ENCODE measurements around the gene C2orf81. TPM values are rescaled to one million over a fixed set of nuclear protein-coding genes. Genes with fewer than 3 reads are reported as not detected.

C2orf81 gene
- total and polyA plus RNA-seq, 7 experiments from 2014 or later: 4.3 to 10.5 (median 7.9) TPM

GRCh38 chr2:74381751-74382150 is 39.7 kb downstream of the C2orf81 start:
- H3K9me3 ChIP-seq (ENCODE audit: control insufficient read depth in 2 of 3, low read length in 3 of 3): no peaks in the 10 kb centered on the region
- H3K4me3 Mint-ChIP-seq: peak overlapping the region in 4 of 10 donors; percentile 2 to 72 (median 28)
- H3K27ac Mint-ChIP-seq: peak overlapping the region in 1 of 9 donors; percentile 45
- H3K27ac ChIP-seq (ENCODE audit: low read depth, low read length): no peak overlapping the region
- H3K4me1 ChIP-seq (ENCODE audit: control insufficient read depth in 2 of 2, insufficient read depth in 2 of 2, low read length in 2 of 2): peaks cover 12 to 17% of the 10 kb centered on the region in 2 donors
- no peak overlapping the region for H3K4me3 ChIP-seq (ENCODE audit: low read length)
- no peaks in the 10 kb centered on the region for H3K27me3 ChIP-seq (ENCODE audit: control insufficient read depth in 2 of 2, insufficient read depth in 2 of 2, low read length in 2 of 2)
- CTCF ChIA-PET: interaction anchor here (0.5 to 0.8 kb wide), 2 partner anchors 10 to 570 kb away, joined by 3 to 4 read pairs; no protein-coding TSS in a partner anchor
- DNase-seq (no peak), ATAC-seq (no peak)
- peaks cover 1 to 32% (median 9%) of the 10 kb centered on the region in 3 experiments for H3K36me3 ChIP-seq (ENCODE audit: control insufficient read depth in 2 of 3, insufficient read depth in 3 of 3, low read length in 3 of 3)
- H3K9me3 Mint-ChIP-seq: no peaks in the 10 kb centered on the region
- intact Hi-C loops (cut with micrococcal nuclease): no loop called here
- POLR2A ChIA-PET: interaction anchor here (0.7 kb wide), 1 partner anchor 10 kb away, joined by 3 read pairs; no protein-coding TSS in a partner anchor
- H3K36me3 Mint-ChIP-seq: peaks cover 3 to 27% (median 12%) of the 10 kb centered on the region in 5 donors
- peaks cover 24 to 56% (median 49%) of the 10 kb centered on the region in 7 donors for H3K4me1 Mint-ChIP-seq
- no peaks in the 10 kb centered on the region for H3K27me3 Mint-ChIP-seq

GRCh38 chr2:74379851-74380789 is 41.3 kb downstream of the C2orf81 start, which contains the start of gene DCTN1:
Gene DCTN1 (minus strand): TSS chr2:74380311. CDS start chr2:74380037, 274 bp downstream.
- peaks cover 12 to 17% of the 10 kb centered on the region in 2 donors for H3K4me1 ChIP-seq (ENCODE audit: control insufficient read depth in 2 of 2, insufficient read depth in 2 of 2, low read length in 2 of 2)
- intact Hi-C loops (cut with micrococcal nuclease): loop anchor here in 1 of 2 donors (1.0 kb wide), 1 partner anchor 12 kb away; no protein-coding TSS in a partner anchor
- no peaks in the 10 kb centered on the region for H3K9me3 Mint-ChIP-seq
- H3K27ac Mint-ChIP-seq: peak within 1 kb of the TSS in 6 of 9 donors; percentile 1 to 88 (median 40)
- ATAC-seq (peak; percentile 66), DNase-seq (peak in 4 of 9 donors; percentile 7 to 24 (median 12))
- peak within 1 kb of the TSS; percentile 32 for H3K27ac ChIP-seq (ENCODE audit: low read depth, low read length)
- ChIA-PET CTCF (interaction anchor here (1.0 to 1.8 kb wide), 2 partner anchors 130 to 142 kb away, joined by 3 to 4 read pairs; no protein-coding TSS in a partner anchor), POLR2A (interaction anchor here (1.6 kb wide), 1 partner anchor 11 kb away, joined by 8 read pairs; no protein-coding TSS in a partner anchor)
- H3K27me3 ChIP-seq (ENCODE audit: control insufficient read depth in 2 of 2, insufficient read depth in 2 of 2, low read length in 2 of 2): no peaks in the 10 kb centered on the region
- H3K36me3 Mint-ChIP-seq: peaks cover 3 to 39% (median 19%) of the 10 kb centered on the region in 5 donors
- H3K4me1 Mint-ChIP-seq: peaks cover 32 to 56% (median 49%) of the 10 kb centered on the region in 7 donors
- no peak within 1 kb of the TSS for H3K4me3 ChIP-seq (ENCODE audit: low read length)
- no peaks in the 10 kb centered on the region for H3K27me3 Mint-ChIP-seq
- peaks cover 4 to 37% (median 9%) of the 10 kb centered on the region in 3 experiments for H3K36me3 ChIP-seq (ENCODE audit: control insufficient read depth in 2 of 3, insufficient read depth in 3 of 3, low read length in 3 of 3)
- H3K9me3 ChIP-seq (ENCODE audit: control insufficient read depth in 2 of 3, low read length in 3 of 3): no peaks in the 10 kb centered on the region
- peak within 1 kb of the TSS; percentile 5 to 85 (median 68) for H3K4me3 Mint-ChIP-seq

- intact Hi-C loops (cut with micrococcal nuclease): no loop called here
- ChIA-PET CTCF (no interaction called here), POLR2A (no interaction called here)
- Histone ChIP-seq H3K27ac (ENCODE audit: low read depth, low read length) (no peak overlapping the region), H3K4me1 (ENCODE audit: control insufficient read depth in 2 of 2, insufficient read depth in 2 of 2, low read length in 2 of 2) (peaks cover 12 to 17% of the 10 kb centered on the region in 2 donors), H3K36me3 (ENCODE audit: control insufficient read depth in 2 of 3, insufficient read depth in 3 of 3, low read length in 3 of 3) (peaks cover 4 to 31% (median 9%) of the 10 kb centered on the region in 3 experiments), H3K4me3 (ENCODE audit: low read length) (no peak overlapping the region), H3K27me3 (ENCODE audit: control insufficient read depth in 2 of 2, insufficient read depth in 2 of 2, low read length in 2 of 2) (no peaks in the 10 kb centered on the region), H3K9me3 (ENCODE audit: control insufficient read depth in 2 of 3, low read length in 3 of 3) (no peaks in the 10 kb centered on the region)
- no peaks in the 10 kb centered on the region for H3K9me3 Mint-ChIP-seq
- no peak overlapping the region for H3K4me3 Mint-ChIP-seq
- peaks cover 32 to 50% (median 45%) of the 10 kb centered on the region in 7 donors for H3K4me1 Mint-ChIP-seq
- peak overlapping the region in 1 of 9 donors; percentile 59 for H3K27ac Mint-ChIP-seq
- ATAC-seq: no peak
- H3K27me3 Mint-ChIP-seq: no peaks in the 10 kb centered on the region
- peaks cover 0 to 30% (median 19%) of the 10 kb centered on the region in 5 donors for H3K36me3 Mint-ChIP-seq
- DNase-seq: no peak
Observed at GRCh38 chr2:74378007-74378406, 43.4 kb downstream of the C2orf81 start.

GRCh38 chr2:74375838-74376237 is 45.6 kb downstream of the C2orf81 start:
- Histone ChIP-seq H3K36me3 (ENCODE audit: control insufficient read depth in 2 of 3, insufficient read depth in 3 of 3, low read length in 3 of 3) (peaks cover 4 to 46% (median 10%) of the 10 kb centered on the region in 3 experiments), H3K9me3 (ENCODE audit: control insufficient read depth in 2 of 3, low read length in 3 of 3) (no peaks in the 10 kb centered on the region), H3K4me3 (ENCODE audit: low read length) (no peak overlapping the region), H3K4me1 (ENCODE audit: control insufficient read depth in 2 of 2, insufficient read depth in 2 of 2, low read length in 2 of 2) (peaks cover 12 to 16% of the 10 kb centered on the region in 2 donors), H3K27me3 (ENCODE audit: control insufficient read depth in 2 of 2, insufficient read depth in 2 of 2, low read length in 2 of 2) (no peaks in the 10 kb centered on the region), H3K27ac (ENCODE audit: low read depth, low read length) (no peak overlapping the region)
- peak overlapping the region in 1 of 9 donors; percentile 46 for H3K27ac Mint-ChIP-seq
- POLR2A ChIA-PET: no interaction called here
- H3K36me3 Mint-ChIP-seq: peaks cover 4 to 44% (median 21%) of the 10 kb centered on the region in 5 donors
- H3K4me1 Mint-ChIP-seq: peaks cover 23 to 36% (median 31%) of the 10 kb centered on the region in 7 donors
- intact Hi-C loops (cut with micrococcal nuclease): no loop called here
- CTCF ChIA-PET: no interaction called here
- H3K4me3 Mint-ChIP-seq: no peak overlapping the region
- no peaks in the 10 kb centered on the region for H3K9me3 Mint-ChIP-seq
- no peak for ATAC-seq
- H3K27me3 Mint-ChIP-seq: no peaks in the 10 kb centered on the region
- no peak for DNase-seq

- H3K27me3 ChIP-seq (ENCODE audit: control insufficient read depth in 2 of 2, insufficient read depth in 2 of 2, low read length in 2 of 2): no peaks in the 10 kb centered on the region
- DNase-seq (no peak), ATAC-seq (no peak)
- no peaks in the 10 kb centered on the region for H3K27me3 Mint-ChIP-seq
- peaks cover 12 to 58% (median 16%) of the 10 kb centered on the region in 3 experiments for H3K36me3 ChIP-seq (ENCODE audit: control insufficient read depth in 2 of 3, insufficient read depth in 3 of 3, low read length in 3 of 3)
- H3K4me1 ChIP-seq (ENCODE audit: control insufficient read depth in 2 of 2, insufficient read depth in 2 of 2, low read length in 2 of 2): peaks cover 1 to 4% of the 10 kb centered on the region in 2 donors
- no peak overlapping the region for H3K4me3 ChIP-seq (ENCODE audit: low read length)
- H3K36me3 Mint-ChIP-seq: peaks cover 8 to 56% (median 32%) of the 10 kb centered on the region in 5 donors
- CTCF ChIA-PET: interaction anchor here (0.6 kb wide), 1 partner anchor 10 kb away, joined by 3 read pairs; no protein-coding TSS in a partner anchor
- POLR2A ChIA-PET: no interaction called here
- peak overlapping the region in 1 of 10 donors; percentile 58 for H3K4me3 Mint-ChIP-seq
- no peaks in the 10 kb centered on the region for H3K9me3 Mint-ChIP-seq
- H3K27ac Mint-ChIP-seq: peak overlapping the region in 3 of 9 donors; percentile 60 to 64 (median 62)
- H3K27ac ChIP-seq (ENCODE audit: low read depth, low read length): no peak overlapping the region
- H3K9me3 ChIP-seq (ENCODE audit: control insufficient read depth in 2 of 3, low read length in 3 of 3): no peaks in the 10 kb centered on the region
- intact Hi-C loops (cut with micrococcal nuclease): no loop called here
- peaks cover 13 to 25% (median 20%) of the 10 kb centered on the region in 7 donors for H3K4me1 Mint-ChIP-seq
Observed at GRCh38 chr2:74374509-74375205, 46.8 kb downstream of the C2orf81 start.

- no peak for DNase-seq
- no peaks in the 10 kb centered on the region for H3K9me3 ChIP-seq (ENCODE audit: control insufficient read depth in 2 of 3, low read length in 3 of 3)
- POLR2A ChIA-PET: interaction anchor here (0.7 kb wide), 1 partner anchor 214 kb away, joined by 3 read pairs; no protein-coding TSS in a partner anchor
- H3K4me3 Mint-ChIP-seq: peak overlapping the region in 1 of 10 donors; percentile 58
- no peaks in the 10 kb centered on the region for H3K9me3 Mint-ChIP-seq
- H3K36me3 Mint-ChIP-seq: peaks cover 8 to 61% (median 36%) of the 10 kb centered on the region in 5 donors
- ATAC-seq: no peak
- H3K36me3 ChIP-seq (ENCODE audit: control insufficient read depth in 2 of 3, insufficient read depth in 3 of 3, low read length in 3 of 3): peaks cover 16 to 64% (median 16%) of the 10 kb centered on the region in 3 experiments
- peak overlapping the region in 1 of 9 donors; percentile 83 for H3K27ac Mint-ChIP-seq
- CTCF ChIA-PET: interaction anchor here (0.6 kb wide), 1 partner anchor 9 kb away, joined by 3 read pairs; no protein-coding TSS in a partner anchor
- no peaks in the 10 kb centered on the region for H3K27me3 ChIP-seq (ENCODE audit: control insufficient read depth in 2 of 2, insufficient read depth in 2 of 2, low read length in 2 of 2)
- intact Hi-C loops (cut with micrococcal nuclease): no loop called here
- no peaks in the 10 kb centered on the region for H3K4me1 ChIP-seq (ENCODE audit: control insufficient read depth in 2 of 2, insufficient read depth in 2 of 2, low read length in 2 of 2)
- H3K4me3 ChIP-seq (ENCODE audit: low read length): no peak overlapping the region
- H3K4me1 Mint-ChIP-seq: peaks cover 12 to 20% (median 14%) of the 10 kb centered on the region in 7 donors
- H3K27me3 Mint-ChIP-seq: no peaks in the 10 kb centered on the region
- no peak overlapping the region for H3K27ac ChIP-seq (ENCODE audit: low read depth, low read length)
Observed at GRCh38 chr2:74373985-74374384, 47.4 kb downstream of the C2orf81 start.

Measured in naive thymus-derived CD4-positive, alpha-beta T cell (primary cell).